H1 (cell line): ENCODE results near the gene PCBD1. TPM values are rescaled to one million over a fixed set of nuclear protein-coding genes. Genes with fewer than 3 reads are reported as not detected.

Experiments used
- CTCF ChIA-PET: fragments of 300-600 bp; sonication (Branson Sonifier 250); formaldehyde crosslinking; loops from one replicate; lab custom pipeline; 2021; ENCODE audit not compliant: partially characterized antibody; lab: Charles Lee
- POLR2A ChIA-PET: fragments of 300-600 bp; sonication (Branson Sonifier 250); formaldehyde crosslinking; loops from one replicate; lab custom pipeline; 2021; ENCODE audit warnings: inconsistent platforms; ENCODE audit not compliant: partially characterized antibody; lab: Charles Lee
- DNase-seq, 2 experiments: peaks; one replicate each; pipeline versions ENCODE4 v3.0.0 to v3.0.0-alpha.2; 2010 to 2022; ENCODE audit warnings: low spot score in 2 of 2, low read depth in 1 of 2, mixed read lengths in 1 of 2
- FAIRE-seq: peaks from 2 replicates; lab custom pipeline; 2011; peaks lifted over from hg19 to GRCh38; lab: Jason Lieb, UNC
- H2AFZ ChIP-seq: 2 replicates; pipeline ENCODE4 v1.8.1; 2012; ENCODE audit warnings: low read length, inconsistent platforms
- H2AK5ac ChIP-seq: 2 replicates; pipeline ENCODE4 v1.6.1; 2013; ENCODE audit warnings: low read depth, low read length
- H2BK120ac ChIP-seq: replicated peaks from 2 replicates; pipeline ENCODE3; 2013; ENCODE audit warnings: low read depth, low read length, inconsistent platforms
- H2BK12ac ChIP-seq: 2 replicates; pipeline ENCODE4 v1.6.1; 2013; ENCODE audit warnings: low read depth, low read length
- H2BK15ac ChIP-seq: 2 replicates; pipeline ENCODE4 v1.6.1; 2013; ENCODE audit warnings: low read length
- H2BK20ac ChIP-seq: 2 replicates; pipeline ENCODE4 v1.6.1; 2013; ENCODE audit warnings: low read length
- H2BK5ac ChIP-seq: 2 replicates; pipeline ENCODE4 v1.6.1; 2013; ENCODE audit warnings: low read depth, low read length
- H3K14ac ChIP-seq: 2 replicates; pipeline ENCODE4 v1.6.1; 2013; ENCODE audit warnings: inconsistent platforms; ENCODE audit not compliant: insufficient read length
- H3K18ac ChIP-seq: 2 replicates; pipeline ENCODE4 v1.6.1; 2013; ENCODE audit warnings: low read length; ENCODE audit errors: extremely low read depth
- H3K23ac ChIP-seq: 2 replicates; pipeline ENCODE4 v1.6.1; 2013; ENCODE audit warnings: inconsistent platforms; ENCODE audit not compliant: insufficient read length
- H3K23me2 ChIP-seq: 2 replicates; pipeline ENCODE4 v1.6.1; 2013; ENCODE audit warnings: low read depth, low read length
- H3K27ac ChIP-seq: 2 replicates; pipeline ENCODE4 v1.6.1; 2011; ENCODE audit warnings: low read depth, low read length, inconsistent platforms
- H3K27me3 ChIP-seq, 4 experiments: replicated peaks in 1 of 4; 1 replicate in 1 of 4; 2 replicates in 3 of 4; pipeline versions ENCODE4 v1.6.1 to v1.8.1; 2011 to 2013; ENCODE audit warnings: low read length in 3 of 4, mild to moderate bottlenecking in 3 of 4, inconsistent platforms in 2 of 4, mixed read lengths in 2 of 4, moderate library complexity in 1 of 4; ENCODE audit not compliant: control insufficient read depth in 3 of 4, insufficient read depth in 3 of 4; ENCODE audit errors: extremely low read depth in 1 of 4
- H3K36me3 ChIP-seq, 4 experiments: 2 replicates each; pipeline versions ENCODE4 v1.6.1 to v1.8.1; 2011 to 2013; ENCODE audit warnings: mild to moderate bottlenecking in 4 of 4, low read length in 3 of 4, moderate library complexity in 2 of 4, control low read depth in 1 of 4, inconsistent platforms in 1 of 4; ENCODE audit not compliant: insufficient read depth in 4 of 4, control insufficient read depth in 2 of 4
- H3K4ac ChIP-seq: replicated peaks from 2 replicates; pipeline ENCODE3; 2013; ENCODE audit warnings: low read length, low read depth, mixed read lengths, inconsistent platforms; ENCODE audit not compliant: insufficient read length
- H3K4me1 ChIP-seq, 4 experiments: replicated peaks in 1 of 4; 1 replicate in 1 of 4; 2 replicates in 3 of 4; pipeline versions ENCODE4 v1.6.1 to v1.8.1; 2011 to 2013; ENCODE audit warnings: low read length in 3 of 4, inconsistent platforms in 2 of 4, mixed read lengths in 1 of 4; ENCODE audit not compliant: insufficient read depth in 4 of 4, control insufficient read depth in 3 of 4
- H3K4me2 ChIP-seq, 2 experiments: 2 replicates each; pipeline versions ENCODE4 v1.6.1 to v1.8.1; 2011 to 2013; ENCODE audit warnings: low read depth in 2 of 2, low read length in 2 of 2, control low read depth in 1 of 2, inconsistent platforms in 1 of 2, mild to moderate bottlenecking in 1 of 2; ENCODE audit not compliant: insufficient read depth in 1 of 2
- H3K4me3 ChIP-seq, 4 experiments: fragments of 200-600, 300-600 bp in 1 of 4; sonication (generic), shearing (Covaris generic), sonication (Bioruptor Twin) in 1 of 4; 2 replicates each; pipeline versions ENCODE4 v1.5.1 to v1.8.1; 2011 to 2016; ENCODE audit warnings: low read length in 4 of 4, low read depth in 3 of 4, control low read depth in 2 of 4, inconsistent platforms in 2 of 4, mild to moderate bottlenecking in 2 of 4, mixed read lengths in 1 of 4, moderate library complexity in 1 of 4; ENCODE audit not compliant: insufficient read depth in 2 of 4; ENCODE audit errors: extremely low read depth in 1 of 4
- H3K56ac ChIP-seq: replicated peaks from 2 replicates; pipeline ENCODE3; 2013; ENCODE audit warnings: low read depth, mild to moderate bottlenecking, mixed read lengths, low read length, inconsistent platforms; ENCODE audit not compliant: insufficient read length
- H3K79me1 ChIP-seq: 2 replicates; pipeline ENCODE4 v1.6.1; 2013; ENCODE audit warnings: low read depth, low read length, control low read depth
- H3K79me2 ChIP-seq, 2 experiments: 2 replicates each; pipeline versions ENCODE4 v1.6.1 to v1.8.1; 2012 to 2013; ENCODE audit warnings: low read length in 2 of 2, mild to moderate bottlenecking in 2 of 2, inconsistent platforms in 1 of 2; ENCODE audit not compliant: insufficient read depth in 2 of 2, control insufficient read depth in 1 of 2
- H3K9ac ChIP-seq, 4 experiments: replicated peaks in 1 of 4; 1 replicate in 1 of 4; 2 replicates in 3 of 4; pipeline versions ENCODE4 v1.6.1 to v1.8.1; 2011 to 2013; ENCODE audit warnings: low read depth in 3 of 4, low read length in 3 of 4, control low read depth in 2 of 4, mild to moderate bottlenecking in 2 of 4, moderate library complexity in 2 of 4, inconsistent platforms in 1 of 4; ENCODE audit errors: extremely low read depth in 1 of 4
- H3K9me3 ChIP-seq, 2 experiments: 2 replicates each; pipeline versions ENCODE4 v1.6.1 to v1.8.1; 2012 to 2013; ENCODE audit warnings: mild to moderate bottlenecking in 2 of 2, moderate library complexity in 2 of 2, control low read depth in 1 of 2, inconsistent platforms in 1 of 2, low read depth in 1 of 2, low read length in 1 of 2, mixed read lengths in 1 of 2; ENCODE audit not compliant: insufficient read depth in 2 of 2
- H4K20me1 ChIP-seq, 2 experiments: replicated peaks in 1 of 2; 2 replicates each; pipeline versions ENCODE3 to v1.8.1; 2011 to 2013; ENCODE audit warnings: inconsistent platforms in 2 of 2, low read length in 2 of 2, mild to moderate bottlenecking in 1 of 2; ENCODE audit not compliant: insufficient read depth in 2 of 2, control insufficient read depth in 1 of 2
- H4K5ac ChIP-seq: 2 replicates; pipeline ENCODE4 v1.6.1; 2013; ENCODE audit warnings: low read length, low read depth, mixed read lengths, inconsistent platforms; ENCODE audit not compliant: insufficient read length
- H4K8ac ChIP-seq: 2 replicates; pipeline ENCODE4 v1.8.0; 2013; ENCODE audit warnings: mild to moderate bottlenecking, moderate library complexity, low read length, inconsistent platforms; ENCODE audit not compliant: insufficient read depth; ENCODE audit errors: extremely low read depth
- H4K91ac ChIP-seq: replicated peaks from 2 replicates; pipeline ENCODE3; 2013; ENCODE audit warnings: low read length, mixed read lengths, inconsistent platforms; ENCODE audit not compliant: insufficient read length
- BACH1 ChIP-seq: IDR thresholded peaks from 2 replicates; pipeline ENCODE4 v1.6.1; 2012; ENCODE audit warnings: low read length, improper control_type of control experiment
- BRCA1 ChIP-seq: IDR thresholded peaks from 2 replicates; pipeline ENCODE4 v1.6.1; 2012; ENCODE audit warnings: low read depth, low read length, improper control_type of control experiment
- CHD1 ChIP-seq: IDR thresholded peaks from 2 replicates; pipeline ENCODE4 v1.6.1; 2012; ENCODE audit warnings: low read depth, low read length, improper control_type of control experiment
- CHD2 ChIP-seq: IDR thresholded peaks from 2 replicates; pipeline ENCODE4 v1.6.1; 2012; ENCODE audit warnings: low read length, improper control_type of control experiment
- EGR1 ChIP-seq: IDR thresholded peaks from 2 replicates; pipeline ENCODE4 v1.6.1; 2011; ENCODE audit warnings: low read depth, low read length, borderline replicate concordance
- FOSL1 ChIP-seq: IDR thresholded peaks from 2 replicates; pipeline ENCODE4 v1.6.1; 2011; ENCODE audit warnings: mild to moderate bottlenecking, low read depth, low read length, moderate library complexity; ENCODE audit not compliant: insufficient read depth
- GABPA ChIP-seq: IDR thresholded peaks from 2 replicates; pipeline ENCODE4 v1.6.1; 2011; ENCODE audit warnings: mild to moderate bottlenecking, low read length, moderate library complexity, borderline replicate concordance; ENCODE audit not compliant: insufficient read depth
- GTF2F1 ChIP-seq: IDR thresholded peaks from 2 replicates; pipeline ENCODE4 v1.6.1; 2012; ENCODE audit warnings: low read depth, low read length, improper control_type of control experiment, borderline replicate concordance
- HDAC2 ChIP-seq, 2 experiments: fragments of 300-600 bp in 1 of 2; sonication (generic) in 1 of 2; IDR thresholded peaks; 2 replicates each; pipeline ENCODE4 v1.6.1; 2011 to 2012; ENCODE audit warnings: low read depth in 2 of 2, low read length in 2 of 2, mild to moderate bottlenecking in 2 of 2, moderate library complexity in 2 of 2, borderline replicate concordance in 1 of 2, inconsistent platforms in 1 of 2
- PHF8 ChIP-seq: fragments of 200-600 bp; sonication (generic); conservative IDR thresholded peaks from 2 replicates; pipeline ENCODE4 v1.7.1; 2012; ENCODE audit warnings: low read depth, mild to moderate bottlenecking, inconsistent platforms, low read length, moderate library complexity
- POLR2AphosphoS5 ChIP-seq: IDR thresholded peaks from 2 replicates; pipeline ENCODE4 v1.6.1; 2011; ENCODE audit warnings: low read depth, low read length
- SP2 ChIP-seq: IDR thresholded peaks from 2 replicates; pipeline ENCODE4 v1.6.1; 2012; ENCODE audit warnings: mild to moderate bottlenecking, low read length, inconsistent platforms
- SUZ12 ChIP-seq: fragments of 200-600 bp; sonication (generic); IDR thresholded peaks from 2 replicates; pipeline ENCODE4 v1.6.1; 2012; ENCODE audit warnings: mild to moderate bottlenecking, inconsistent platforms, low read length, moderate library complexity, mixed read lengths
- WGBS, 2 experiments: shearing (Covaris generic) in 1 of 2; methylation state at CpG; one replicate each; pipeline versions ENCODE4 v1.1.6 to v1.1.7; 2013 to 2015; ENCODE audit warnings: low lambda C conversion rate in 2 of 2, mixed read lengths in 2 of 2, inconsistent platforms in 1 of 2, low coverage in 1 of 2, missing lambda C conversion rate in 1 of 2; ENCODE audit not compliant: insufficient replicate concordance in 2 of 2, insufficient coverage in 1 of 2, insufficient read length in 1 of 2; ENCODE audit errors: extremely low coverage in 1 of 2, missing lambda C conversion rate in 1 of 2; 5-methylcytosine and 5-hydroxymethylcytosine counted together
- polyA plus RNA-seq, 7 experiments: library from polyadenylated mRNA; depleted of rRNA in 3 of 7; stranded (reverse) in 5 of 7; unstranded in 2 of 7; fragments of >200 nt in 5 of 7; fragments of 200-250 nt in 2 of 7; gene quantifications; 1 replicate in 5 of 7; 2 replicates in 1 of 7; 4 replicates in 1 of 7; pipeline versions ENCODE4 v1.2.1 to v1.2.3, GENCODE V29; 2011 to 2013; ENCODE audit warnings: missing spikeins in 2 of 7, mixed read lengths in 2 of 7
- total RNA-seq: library from RNA; stranded (reverse); fragmentation: NEBNext Ultra II Directional; extraction: Animal tissue kit (Norgen Biotek cat#: 25700); gene quantifications from 2 replicates; pipeline ENCODE4 v1.2.1, GENCODE V29; 2021

PCBD1 gene
- total and polyA plus RNA-seq, 2 of the 8 experiments (the other 6 are each of a cell fraction or from before 2014, with no cell fraction given) = 46.5 to 55.0 TPM

GRCh38 chr10:70909326-70909935 is 21.1 kb upstream of the PCBD1 start:
- Histone ChIP-seq H4K20me1 (no peaks in the 10 kb centered on the region), H3K56ac (peak overlapping the region; percentile 84), H3K4ac (peak overlapping the region; percentile 60), H4K8ac (no peak overlapping the region), H3K79me2 (no peaks in the 10 kb centered on the region), H3K27ac (no peak overlapping the region), H3K9me3 (no peaks in the 10 kb centered on the region), H2AK5ac (no peak overlapping the region), H2AFZ (no peak overlapping the region), H2BK20ac (no peak overlapping the region), H3K4me3 (no peak overlapping the region), H3K23me2 (peaks cover 3% of the 10 kb centered on the region; the same call in 1 of the 2 replicates), H2BK12ac (no peak overlapping the region), H4K91ac (no peak overlapping the region), H3K14ac (no peak overlapping the region), H3K18ac (no peak overlapping the region), H4K5ac (no peak overlapping the region), H3K23ac (no peak overlapping the region), H2BK15ac (no peak overlapping the region), H3K4me1 (no peaks in the 10 kb centered on the region; a peak in 2 of 7 replicates), H3K27me3 (no peaks in the 10 kb centered on the region), H3K9ac (no peak overlapping the region), H3K4me2 (no peak overlapping the region), H3K79me1 (no peaks in the 10 kb centered on the region), H2BK5ac (no peak overlapping the region), H3K36me3 (no peaks in the 10 kb centered on the region), H2BK120ac (no peak overlapping the region)
- DNase-seq (no peak), FAIRE-seq (no peak)
- 92 to 100% methylated on average over 1 to 9 of the region's 9 CpGs for WGBS, 2 experiments
- CTCF ChIA-PET = interaction anchor here (0.8 to 13.3 kb wide), 7 partner anchors 10 to 375 kb away, joined by 3 to 237 read pairs (median 4); no protein-coding TSS in a partner anchor
- POLR2A ChIA-PET = no interaction called here
- no peak for TF ChIP-seq BRCA1
- TF ChIP-seq POLR2AphosphoS5 = no peak
- no peak for TF ChIP-seq CHD2
- TF ChIP-seq GABPA = no peak
- TF ChIP-seq SP2 = no peak
- no peak for TF ChIP-seq PHF8
- TF ChIP-seq GTF2F1 = no peak
- no peak for TF ChIP-seq BACH1
- TF ChIP-seq FOSL1 = no peak
- TF ChIP-seq SUZ12 = no peak
- TF ChIP-seq EGR1 = no peak
- TF ChIP-seq CHD1 = no peak
- no peak for TF ChIP-seq HDAC2 (IDR thresholded peaks at IDR 0.05; ENCODE audit: borderline replicate concordance in 1 of 2, low read depth in 2 of 2, low read length in 2 of 2)
